Activated effector memory CD4-positive, alpha-beta T cell treated with Interleukin-2 at 50 U/mL for 16 hours (primary cell): ENCODE measurements around the gene CIBAR2.

ENCODE experiments used
- DNase-seq: peaks from one replicate; pipeline ENCODE4 v3.0.0-alpha.2; 2020

The CIBAR2 gene

GRCh38 chr16:85112364-85112763 is at the start of gene CIBAR2:
Gene CIBAR2, minus strand, starts transcription at chr16:85112472. Its CDS starts 120 bp downstream, at chr16:85112352.
- no peak for DNase-seq

DNA sequence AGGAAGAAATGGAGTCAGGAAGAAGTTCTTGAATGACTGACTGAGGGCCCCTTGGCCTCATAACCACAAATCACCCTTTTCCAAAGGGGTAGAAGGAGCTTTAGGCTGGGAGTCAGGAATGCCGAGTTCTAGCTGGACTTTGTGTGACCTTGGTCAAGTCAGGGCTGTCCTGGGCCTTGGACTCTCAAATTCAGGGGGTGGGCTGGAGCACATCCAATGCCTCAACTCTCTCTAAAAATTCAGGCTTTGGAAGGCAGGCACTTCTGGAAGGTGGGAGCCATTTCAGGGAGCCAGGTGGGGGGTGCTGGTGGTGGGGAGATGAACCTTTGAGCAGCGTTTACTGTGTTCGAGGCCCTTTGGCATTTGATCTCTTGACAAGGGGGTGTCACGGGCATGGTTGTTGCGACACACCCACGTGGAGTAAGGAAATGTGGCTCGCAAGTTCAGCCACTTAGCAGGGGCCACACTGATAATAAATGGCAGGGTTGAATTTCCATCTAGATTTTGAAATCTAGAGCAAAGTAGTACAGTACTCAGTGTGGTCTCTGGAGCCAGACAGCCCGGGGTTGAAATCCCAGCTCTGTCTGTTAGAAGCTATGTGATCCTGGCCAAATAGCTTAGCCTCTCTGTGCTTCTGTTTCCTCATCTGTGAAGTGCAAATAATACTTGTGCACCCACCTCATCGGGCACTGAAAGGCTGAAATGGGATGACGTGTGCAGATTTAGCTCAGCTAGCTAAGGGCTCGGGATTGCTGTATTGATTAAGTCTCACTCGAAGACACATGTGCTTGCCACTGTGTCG is 47.1 kb upstream of the CIBAR2 start:
- no peak for DNase-seq

DNA sequence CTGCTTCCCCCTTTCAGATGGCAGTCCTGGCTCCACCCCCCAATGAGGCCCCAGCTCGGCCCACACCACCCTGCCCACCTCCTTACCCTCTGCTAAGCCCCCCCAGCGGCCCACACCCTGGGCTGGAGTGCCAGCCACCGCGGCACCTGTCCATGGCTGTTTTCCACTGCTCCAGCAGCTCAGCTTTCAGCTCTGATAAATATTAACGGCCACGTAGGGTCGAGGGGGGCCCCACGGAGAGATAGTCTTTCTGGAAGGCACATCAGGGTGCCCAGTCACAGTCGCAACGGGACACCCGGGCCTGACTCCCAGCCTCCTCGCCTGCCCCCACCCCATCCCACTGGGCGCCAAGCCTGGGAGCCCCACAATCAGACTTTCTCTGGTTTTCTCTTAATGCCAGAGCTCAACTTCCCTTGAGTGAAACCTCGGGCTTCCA is 46.5 kb upstream of the CIBAR2 start:
- DNase-seq, result no peak

DNA sequence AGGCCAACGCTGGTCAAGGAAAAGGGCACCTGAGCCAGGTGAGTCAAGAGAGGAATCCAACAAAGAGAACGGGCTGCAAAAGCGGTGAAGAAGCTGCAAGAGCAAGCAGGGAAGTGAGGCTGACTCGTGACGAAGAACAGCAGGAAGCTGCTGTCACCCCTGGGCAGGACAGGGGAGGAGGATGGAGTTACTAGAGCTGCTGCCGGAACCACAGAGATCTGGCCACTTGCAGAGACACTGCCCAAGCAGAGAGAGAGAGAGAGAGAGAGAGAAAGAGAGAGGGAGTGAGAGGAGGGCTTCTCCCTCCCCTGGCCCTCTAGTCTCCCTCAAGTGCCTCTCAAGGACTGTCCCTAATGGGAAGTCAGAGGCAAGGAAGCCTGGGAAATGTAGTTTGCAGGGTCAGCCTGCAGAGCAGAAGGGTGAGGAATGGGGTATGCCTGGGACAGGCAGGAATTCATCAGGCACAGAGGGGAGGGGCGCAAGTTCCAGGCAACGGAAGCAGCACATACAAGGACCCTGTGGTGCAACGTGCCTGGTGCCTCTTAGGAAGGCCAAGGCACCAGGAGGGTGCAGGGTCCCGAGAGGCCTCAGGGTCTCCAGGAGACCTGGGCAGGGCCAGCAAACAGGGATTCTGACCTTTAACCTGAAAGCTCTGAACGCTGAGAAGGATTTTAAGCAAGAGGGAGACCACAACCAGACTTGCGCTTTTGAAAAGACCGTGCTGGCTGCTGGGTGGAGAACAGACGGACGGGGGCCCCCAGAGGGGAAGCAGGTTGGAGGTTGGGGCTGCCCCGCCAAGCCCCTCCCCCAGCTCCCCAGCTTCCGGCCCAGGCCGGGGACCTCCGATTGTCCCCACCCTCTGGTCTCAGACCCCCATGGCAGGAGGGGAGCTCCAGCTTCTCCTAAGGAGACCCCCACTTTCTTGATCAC is 45.8 kb upstream of the CIBAR2 start:
- DNase-seq, result no peak

DNA sequence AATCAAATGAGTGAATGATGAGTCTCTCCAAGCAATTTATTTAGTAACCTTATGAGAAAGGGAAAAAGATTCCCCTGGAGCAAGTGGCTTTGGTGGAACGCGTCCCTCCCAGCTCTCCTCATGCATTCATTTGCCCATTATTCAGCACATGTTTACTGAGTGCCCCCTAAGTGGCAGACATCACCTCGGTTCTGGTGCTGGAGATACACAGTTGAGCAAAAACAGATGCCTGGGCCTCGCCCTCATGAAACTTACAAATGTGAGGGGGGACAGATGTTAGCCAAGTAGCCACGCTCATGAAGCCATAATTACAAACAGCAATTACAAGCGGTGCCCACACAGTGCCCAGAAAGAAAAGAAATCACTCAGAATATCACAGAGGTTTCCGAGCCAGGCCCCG is 45.1 kb upstream of the CIBAR2 start:
- DNase-seq, result no peak

GRCh38 chr16:85156869-85157268 is 44.6 kb upstream of the CIBAR2 start:
- DNase-seq, result no peak

- DNase-seq, result no peak
These were observed 44.2 kb upstream of the CIBAR2 start for GRCh38 chr16:85156440-85156839.

DNA sequence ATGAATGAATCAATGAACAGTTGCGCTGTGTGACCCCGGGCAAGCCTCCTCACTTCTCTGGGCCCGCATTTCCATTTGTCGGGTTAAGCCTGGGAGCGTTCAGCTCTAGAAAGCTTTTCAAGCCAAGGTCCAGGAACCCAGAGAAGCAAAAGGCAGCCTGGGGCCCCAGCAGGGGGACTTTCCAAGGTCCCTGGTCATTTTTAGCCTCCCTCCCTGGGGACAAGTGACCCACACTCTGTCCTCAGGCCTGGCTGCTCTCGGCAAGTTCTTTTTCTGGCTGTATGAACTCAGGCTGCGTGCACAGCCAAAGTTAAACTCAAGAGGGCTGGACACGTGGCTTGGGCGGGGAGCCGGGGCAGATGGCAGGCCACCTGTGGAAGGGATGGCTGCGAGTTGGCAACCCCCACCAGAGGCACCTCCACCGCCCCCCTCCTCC is 41.4 kb upstream of the CIBAR2 start:
- no peak for DNase-seq

- DNase-seq, result no peak
These were observed 40.8 kb upstream of the CIBAR2 start for GRCh38 chr16:85153046-85153445.

GRCh38 chr16:85152414-85153030 is 40.2 kb upstream of the CIBAR2 start:
- no peak for DNase-seq

DNA sequence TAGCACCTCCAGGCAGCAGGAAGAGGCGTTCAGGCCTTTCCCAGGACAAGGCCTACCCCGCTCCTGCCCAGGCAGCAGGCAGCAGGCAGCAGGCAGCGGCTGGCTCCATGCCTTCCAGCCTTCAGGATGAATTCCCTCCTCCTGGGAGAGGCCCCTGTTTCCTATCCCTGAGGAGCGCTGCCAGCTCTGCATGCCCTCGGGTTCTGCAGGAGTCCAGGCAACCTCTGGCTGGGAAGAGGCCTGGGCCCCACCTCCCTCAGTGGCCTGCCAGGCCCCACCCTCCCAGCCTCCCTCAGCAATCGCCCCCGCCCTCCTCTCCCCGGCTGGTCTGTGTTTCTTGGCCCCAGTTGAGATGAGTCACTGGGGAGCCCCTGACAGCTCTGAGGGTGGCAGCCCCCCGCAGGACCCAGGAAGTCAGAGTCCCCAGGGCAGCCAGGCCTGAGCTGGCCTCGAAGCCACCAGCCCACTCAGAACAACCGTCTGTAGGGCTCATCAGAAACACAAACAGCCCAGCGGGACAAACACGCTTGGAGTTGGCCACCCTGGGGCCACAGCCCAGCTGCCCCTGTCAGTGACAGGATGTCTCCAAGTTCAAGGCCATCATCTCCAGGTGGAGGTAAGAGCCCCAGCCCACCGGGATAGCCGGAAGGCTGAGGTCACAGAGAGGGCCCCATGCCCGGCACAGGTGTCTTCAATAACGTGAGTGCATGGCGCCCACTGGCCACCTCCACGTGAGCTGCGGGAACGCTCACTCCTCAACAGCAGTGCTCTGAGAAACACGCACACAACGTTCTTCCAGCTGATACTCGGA is 39.5 kb upstream of the CIBAR2 start:
- DNase-seq, result no peak

- DNase-seq, result no peak
These were observed 38.9 kb upstream of the CIBAR2 start for GRCh38 chr16:85151079-85151602.

DNA sequence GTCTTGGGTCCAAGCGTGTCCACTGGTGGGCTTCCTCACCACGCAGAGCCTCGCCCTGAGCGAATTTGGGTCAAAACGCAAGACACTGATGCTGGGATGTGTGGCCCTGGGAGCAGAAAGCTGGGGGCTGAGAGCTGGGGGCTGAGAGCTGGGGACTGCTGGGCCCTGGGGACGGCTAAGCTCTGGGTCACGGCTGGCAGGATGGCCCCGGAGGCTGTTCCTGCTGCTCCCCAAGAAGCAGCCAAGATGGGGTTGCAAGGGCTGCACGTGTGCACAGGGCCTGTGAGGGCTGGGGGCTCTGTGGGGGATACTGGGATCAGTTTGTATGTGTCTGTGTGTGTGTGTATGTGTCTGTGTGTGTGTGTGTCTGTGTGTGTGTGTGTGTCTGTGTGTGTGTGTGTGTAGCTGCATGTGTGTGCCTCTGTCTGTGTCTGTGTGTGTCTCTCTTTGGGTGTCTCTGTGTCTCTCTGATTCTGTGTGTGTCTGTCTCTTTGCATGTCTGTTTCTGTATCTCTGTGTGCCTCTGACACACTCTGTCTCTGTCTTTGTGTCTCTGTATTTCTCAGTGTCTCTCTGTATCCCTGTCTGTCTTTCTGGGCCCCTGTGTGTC is 38.2 kb upstream of the CIBAR2 start:
- DNase-seq, result no peak

DNA sequence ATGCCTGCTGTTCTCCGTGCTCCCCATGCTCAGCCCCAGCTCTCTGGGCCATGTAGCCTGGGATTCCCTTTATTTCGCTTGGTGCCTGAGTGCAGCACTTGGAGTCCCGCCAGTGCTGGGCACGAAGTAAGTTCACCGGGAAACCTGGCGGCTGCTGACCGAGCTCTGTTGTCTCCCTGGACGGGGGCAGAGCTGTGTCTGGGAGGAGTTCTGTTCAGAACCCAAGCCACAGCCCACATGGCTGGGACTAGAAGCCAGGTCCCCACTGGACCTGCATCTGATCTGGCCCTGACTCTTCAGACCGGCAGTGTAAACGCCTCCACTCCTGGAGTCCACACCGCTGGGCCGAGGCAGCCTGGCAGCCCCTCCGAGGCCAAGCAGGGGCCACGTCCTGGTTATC is 37.5 kb upstream of the CIBAR2 start:
- DNase-seq, result no peak

DNA sequence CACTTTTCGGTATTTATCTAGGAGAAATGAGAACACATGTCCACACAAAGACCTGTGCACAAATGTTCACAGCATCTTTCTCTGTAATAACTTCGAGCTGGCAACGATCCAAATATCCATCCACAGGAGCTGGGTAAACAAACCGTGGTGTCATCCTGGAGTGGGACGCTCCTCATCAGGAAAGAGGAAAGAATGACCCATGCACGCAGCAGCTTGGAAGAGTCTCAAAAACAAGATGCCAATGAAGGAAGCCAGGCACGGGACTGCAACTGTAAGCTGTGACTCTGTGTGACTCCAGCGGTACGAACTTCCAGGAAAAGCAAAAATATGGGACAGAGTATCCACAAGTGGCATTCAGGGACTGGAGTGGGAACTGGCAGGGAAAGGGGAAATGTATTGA is 36.7 kb upstream of the CIBAR2 start:
- DNase-seq, result no peak

GRCh38 chr16:85146922-85147651 is 34.8 kb upstream of the CIBAR2 start:
- DNase-seq, result no peak

DNA sequence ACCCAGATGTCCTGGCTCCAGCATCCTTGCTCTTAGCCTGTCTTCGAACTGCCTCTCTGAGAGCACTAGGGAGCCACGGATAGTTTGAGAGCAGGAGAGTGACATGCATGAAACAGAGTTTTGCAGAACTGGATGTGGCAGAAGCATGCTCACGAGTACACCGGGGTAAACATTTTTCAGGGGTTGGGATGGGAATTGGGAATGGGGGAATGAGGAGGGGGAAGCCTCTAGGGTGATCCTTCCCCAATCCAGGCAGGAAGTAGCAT is 34.2 kb upstream of the CIBAR2 start:
- no peak for DNase-seq

GRCh38 chr16:85145734-85146531 is 33.7 kb upstream of the CIBAR2 start:
- no peak for DNase-seq

- no peak for DNase-seq
These were observed 32.9 kb upstream of the CIBAR2 start for GRCh38 chr16:85145188-85145587.
